GM21717 (cell line): ENCODE measurements around the gene SHISA9.
"Not testable (repeated sequence)": the region's sequence is repeated elsewhere in the genome, so short reads cannot be mapped to it uniquely, and the experiment has no call there.

ENCODE experiments used
- ATAC-seq: cut with Tn5 transposase; IDR thresholded peaks from one replicate; pipeline ENCODE4 v1.9.1; 2021; ENCODE audit warnings: mild to moderate bottlenecking, moderate library complexity; ENCODE audit not compliant: unreplicated experiment

Gene SHISA9

GRCh38 chr16:12899529-12900143 is 1.8 kb upstream of the SHISA9 start:
- ATAC-seq, result no peak

DNA sequence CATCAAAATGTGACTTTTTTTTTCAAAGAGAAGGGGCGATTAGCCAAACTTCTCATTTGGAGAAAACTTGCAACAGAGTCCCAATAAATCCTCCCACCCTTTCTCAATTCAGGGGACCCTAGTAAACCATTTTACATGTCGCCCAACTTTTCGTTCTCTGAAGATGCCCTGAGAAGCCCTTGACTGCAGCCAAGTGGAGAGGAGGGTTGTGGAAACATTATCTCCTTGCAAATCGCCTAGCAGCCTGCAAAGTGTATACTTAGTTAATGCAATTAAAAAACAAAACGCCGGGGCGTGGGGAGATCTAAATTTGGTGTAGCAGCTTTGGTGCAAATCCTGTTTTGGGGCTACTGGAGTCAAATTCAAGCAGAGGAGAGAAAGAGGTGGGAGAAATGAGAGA is 1.2 kb upstream of the SHISA9 start:
- ATAC-seq, result no peak

GRCh38 chr16:12900599-12901203 is 697 bp upstream of the SHISA9 start:
- no peak for ATAC-seq

GRCh38 chr16:12901204-12901596 is 198 bp upstream of the SHISA9 start:
- no peak for ATAC-seq

GRCh38 chr16:12902511-12903372 is 1.3 kb downstream of the SHISA9 start:
- ATAC-seq, result no peak

- no peak for ATAC-seq
These were observed 2.3 kb downstream of the SHISA9 start for GRCh38 chr16:12903407-12904328.

- no peak for ATAC-seq
These were observed 2.9 kb downstream of the SHISA9 start for GRCh38 chr16:12904329-12904671.

DNA sequence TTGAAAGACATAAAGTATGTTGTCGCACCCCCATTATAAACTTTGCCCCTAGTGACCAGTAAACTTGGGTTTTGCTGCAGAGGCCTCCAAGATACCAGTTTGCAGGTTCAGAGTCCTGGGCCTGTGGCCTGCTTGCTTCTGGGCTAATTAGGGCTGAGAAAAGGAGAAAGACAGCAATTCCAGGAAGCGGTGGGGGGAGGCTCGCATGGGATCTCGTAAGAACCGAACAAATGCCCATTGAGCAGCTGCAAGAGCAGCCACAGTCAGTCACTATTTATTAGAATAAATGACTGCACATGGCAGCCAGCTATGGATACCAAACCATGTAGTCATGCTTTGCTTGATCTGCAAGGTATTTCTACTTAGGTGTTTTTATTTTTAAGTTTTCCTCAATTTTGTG is 4.9 kb downstream of the SHISA9 start:
- no peak for ATAC-seq

GRCh38 chr16:12906765-12907516 is 5.5 kb downstream of the SHISA9 start:
- no peak for ATAC-seq

DNA sequence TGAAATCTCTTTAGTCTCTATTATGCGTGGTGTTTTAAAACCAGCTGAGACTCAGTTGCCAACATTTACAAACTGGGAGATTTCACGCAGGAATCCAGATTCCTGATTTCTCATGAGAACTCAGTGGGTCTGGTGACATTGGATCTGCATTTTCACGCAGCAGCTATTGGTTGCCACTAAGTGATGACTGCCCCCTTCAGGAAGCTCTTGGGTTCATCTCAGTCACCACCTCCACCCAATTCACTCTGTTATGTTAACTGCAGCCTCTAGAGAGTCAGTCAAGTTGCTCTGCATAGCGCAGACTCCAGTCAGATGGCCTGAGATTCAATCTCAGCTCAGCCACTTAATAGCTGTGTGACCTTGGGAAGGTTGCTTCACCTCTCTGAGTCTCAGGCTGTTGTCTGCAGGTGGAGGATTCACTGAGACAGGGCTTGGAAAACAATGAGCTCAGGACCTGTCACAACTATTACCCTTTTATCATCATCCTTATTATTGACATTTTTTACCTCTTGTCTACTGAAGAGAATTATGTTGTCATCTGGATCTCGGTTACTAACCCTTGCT is 6.4 kb downstream of the SHISA9 start:
- no peak for ATAC-seq

DNA sequence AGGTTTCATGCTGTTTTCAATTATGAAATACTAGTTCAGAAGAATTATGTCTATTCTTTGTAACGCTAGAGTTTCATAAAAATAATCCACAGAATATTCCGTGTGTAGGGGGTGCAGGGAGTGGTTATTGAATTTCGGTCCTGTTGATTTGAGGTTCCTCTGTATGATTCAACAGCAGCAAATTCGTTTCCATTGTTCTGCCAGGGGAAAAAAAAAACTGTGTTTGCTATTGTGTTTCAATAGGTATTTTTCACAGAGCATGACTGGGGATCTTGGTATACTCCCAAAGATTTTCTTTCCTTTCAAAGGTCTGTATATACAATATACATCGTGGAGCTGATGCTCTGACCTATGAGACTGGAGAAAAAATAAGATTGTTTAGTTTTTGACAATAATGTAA is 15.8 kb downstream of the SHISA9 start:
- no peak for ATAC-seq

DNA sequence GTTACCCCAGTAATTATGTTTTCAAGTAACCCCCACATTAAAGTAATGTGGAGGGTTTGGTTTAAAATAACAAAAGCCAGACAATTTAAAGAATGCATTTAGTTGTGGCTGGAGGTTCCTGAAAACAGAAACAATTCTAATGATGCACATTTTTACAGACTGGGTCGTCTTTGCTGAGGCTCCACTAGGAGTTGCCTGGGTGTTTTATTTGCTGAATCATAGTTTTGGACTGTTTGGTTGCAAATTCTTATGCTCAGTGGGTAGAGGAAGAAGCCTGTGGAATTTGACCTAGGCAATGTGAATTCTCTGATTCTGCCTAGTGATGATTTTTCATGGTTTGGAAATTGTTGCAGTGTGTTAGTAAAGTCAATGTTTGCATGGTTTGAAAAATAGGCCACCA is 16.3 kb downstream of the SHISA9 start:
- ATAC-seq, result no peak

- ATAC-seq, result no peak
These were observed 19.3 kb downstream of the SHISA9 start for GRCh38 chr16:12920739-12921138.

DNA sequence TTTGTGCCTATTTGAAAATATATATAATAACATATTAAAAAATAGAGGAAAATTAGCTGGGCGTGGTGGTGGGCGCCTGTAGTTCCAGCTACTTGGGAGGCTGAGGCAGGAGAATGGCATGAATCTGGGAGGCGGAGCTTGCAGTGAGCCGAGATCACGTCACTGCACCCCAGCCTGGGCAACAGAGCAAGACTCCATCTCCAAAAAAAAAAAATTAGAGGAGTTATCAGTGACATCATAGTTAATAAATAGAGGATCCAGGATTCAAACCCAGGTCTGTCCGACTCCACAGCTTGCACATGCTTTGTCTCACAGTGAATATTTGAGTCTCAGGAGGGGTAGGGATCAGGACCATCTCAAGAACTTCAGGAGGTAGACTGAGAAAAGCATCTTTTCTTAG is 22.2 kb downstream of the SHISA9 start:
- not testable (repeated sequence) for ATAC-seq

DNA sequence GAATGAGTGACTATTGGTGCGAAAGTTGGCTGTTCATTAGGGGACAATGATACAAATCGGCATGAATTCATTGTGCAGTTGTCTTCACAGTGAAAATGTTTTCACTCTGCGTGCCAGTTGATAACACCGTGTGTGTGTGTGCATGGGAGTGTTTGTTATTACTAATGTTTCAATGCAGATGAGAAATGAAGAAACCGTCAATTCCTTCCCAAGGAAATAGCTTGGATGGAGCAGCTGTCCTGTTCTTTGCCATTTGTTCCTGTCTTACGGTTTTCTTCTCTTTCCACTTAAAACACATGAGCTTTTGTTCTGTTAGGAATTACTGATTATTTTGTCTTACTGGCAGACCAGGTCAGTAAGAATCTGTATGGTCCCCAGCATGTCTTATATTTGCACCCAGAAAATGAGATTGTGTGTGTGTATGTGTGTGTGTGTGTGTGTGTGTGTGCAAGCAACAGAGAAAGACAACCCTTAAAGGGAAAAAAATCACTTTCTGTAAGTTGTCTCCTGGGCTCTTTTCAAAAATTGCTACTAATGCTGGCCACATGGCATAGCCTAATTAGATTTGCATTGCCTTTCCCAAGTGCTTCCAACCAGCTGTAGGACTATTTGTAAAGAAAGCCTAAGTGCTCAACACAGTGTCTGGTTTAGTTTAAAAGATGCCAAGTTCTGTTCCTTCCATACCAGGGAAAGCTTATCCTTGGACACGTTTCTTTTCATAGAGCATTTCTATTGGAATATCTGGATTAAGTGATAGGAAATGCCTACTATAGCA is 23.8 kb downstream of the SHISA9 start:
- no peak for ATAC-seq

DNA sequence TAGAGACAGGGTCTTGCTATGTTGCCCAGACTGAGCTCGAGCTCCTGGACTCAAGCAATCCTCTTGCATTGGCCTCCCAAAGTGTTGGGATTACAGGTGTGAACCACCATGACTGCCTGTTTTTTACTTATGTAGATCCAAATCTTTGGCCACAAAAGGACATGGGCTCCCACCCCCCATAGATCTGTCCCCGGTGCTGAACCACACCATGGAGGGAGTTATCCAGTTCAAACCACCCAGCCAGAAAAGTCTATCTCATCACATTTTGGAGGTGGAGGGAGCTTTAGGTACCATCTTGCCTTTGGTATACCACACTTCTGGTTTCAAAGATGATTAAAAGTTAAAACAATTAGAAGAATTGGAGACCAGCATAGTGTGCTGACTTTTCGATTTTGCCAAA is 26.2 kb downstream of the SHISA9 start:
- ATAC-seq, result no peak

GRCh38 chr16:12930881-12931280 is 29.5 kb downstream of the SHISA9 start:
- no peak for ATAC-seq

- ATAC-seq, result no peak
These were observed 35.0 kb downstream of the SHISA9 start for GRCh38 chr16:12936391-12936790.

DNA sequence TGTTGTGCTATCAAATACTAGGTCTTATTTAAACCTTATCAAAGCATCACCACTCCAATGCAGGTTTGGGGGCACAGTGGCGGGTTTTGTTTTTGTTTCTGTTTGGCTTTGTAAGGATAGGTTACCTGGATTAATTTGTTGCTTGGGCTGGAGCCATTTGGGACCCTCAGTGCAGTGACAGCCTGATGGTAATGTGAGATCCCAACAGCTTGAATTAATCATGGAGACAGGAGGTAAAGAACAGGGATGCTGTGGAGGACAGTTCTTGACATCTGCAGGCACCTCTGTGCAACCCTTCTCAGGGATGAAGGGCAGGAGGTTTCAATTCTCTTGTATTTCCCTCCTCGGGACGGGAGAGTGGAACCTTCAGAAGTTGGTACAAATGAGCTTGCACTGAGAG is 40.5 kb downstream of the SHISA9 start:
- ATAC-seq, result no peak
